K562 (cell line): Measurements from ENCODE around the gene NKX6-2. TPM values are rescaled to one million over a fixed set of nuclear protein-coding genes. Genes with fewer than 3 reads are reported as not detected.

Source experiments
- CBX1 ChIP-seq: sonication (generic); IDR thresholded peaks from 2 replicates; pipeline ENCODE4 v1.6.1; 2016; ENCODE audit warnings: antibody characterized with exemption, low read depth, mild to moderate bottlenecking
- JUND ChIP-seq, 2 experiments: IDR thresholded peaks; 2 replicates in 1 of 2; 3 replicates in 1 of 2; pipeline ENCODE4 v1.6.1; 2011; ENCODE audit warnings: borderline replicate concordance in 2 of 2, low read depth in 2 of 2, low read length in 2 of 2, improper control_type of control experiment in 1 of 2, missing biosample characterization in 1 of 2, missing genetic modification characterization in 1 of 2, missing genetic modification reagents in 1 of 2
- KLF16 ChIP-seq: IDR thresholded peaks from 2 replicates; pipeline ENCODE4 v1.6.1; 2016; ENCODE audit warnings: antibody characterized with exemption
- MTA1 ChIP-seq: fragments of 450-650 bp; IDR thresholded peaks from 2 replicates; pipeline ENCODE4 v1.6.1; 2017; ENCODE audit warnings: borderline replicate concordance
- NFYB ChIP-seq: IDR thresholded peaks from 2 replicates; pipeline ENCODE4 v1.6.1; 2011; ENCODE audit warnings: mild to moderate bottlenecking, moderate library complexity; ENCODE audit not compliant: insufficient read length; ENCODE audit errors: extremely low read depth
- PTRF ChIP-seq: fragments of 450-650 bp; IDR thresholded peaks from 2 replicates; pipeline ENCODE4 v1.6.1; 2016; ENCODE audit warnings: mild to moderate bottlenecking, missing genetic modification characterization, missing compliant biosample characterization
- RCOR1 ChIP-seq, 2 experiments: IDR thresholded peaks; 2 replicates each; pipeline ENCODE4 v1.6.1; 2012; ENCODE audit warnings: low read depth in 2 of 2, low read length in 2 of 2, borderline replicate concordance in 1 of 2, improper control_type of control experiment in 1 of 2
- ZNF175 ChIP-seq: fragments of 200-800 bp; sonication (Bioruptor generic); IDR thresholded peaks from 2 replicates; pipeline ENCODE4 v1.6.1; 2016; ENCODE audit warnings: low read depth, mild to moderate bottlenecking, missing genetic modification characterization, missing compliant biosample characterization
- polyA plus RNA-seq, 8 experiments: library from polyadenylated mRNA; depleted of rRNA in 4 of 8; stranded (reverse) in 5 of 8; unstranded in 3 of 8; fragments of >200 nt; fragmentation: Nextera tagmentation in 2 of 8; fragmentation: Illumina TruSeq in 1 of 8; extraction: Ambion mirVana in 2 of 8; extraction: Trizol in 1 of 8; gene quantifications; 2 replicates each; pipeline versions ENCODE4 v1.2.1 to v1.2.3, GENCODE V29; 2011 to 2014; ENCODE audit warnings: inconsistent platforms in 1 of 8, missing spikeins in 1 of 8
- total RNA-seq, 7 experiments: library from RNA; depleted of rRNA in 6 of 7; stranded (reverse); fragments of >200 nt in 6 of 7; fragmentation: Illumina TruSeq in 2 of 7; extraction: Trizol in 2 of 7; gene quantifications; 2 replicates each; pipeline versions ENCODE4 v1.2.1 to v1.2.3, GENCODE V29; 2011 to 2021; ENCODE audit warnings: low replicate concordance in 1 of 7
- TF ChIP-seq, protein P1 (sequence below): fragments of 450-650 bp; IDR thresholded peaks from one replicate; pipeline ENCODE4 v1.6.1; 2018; ENCODE audit warnings: mild to moderate bottlenecking, moderate library complexity; ENCODE audit not compliant: partially characterized antibody
- TF ChIP-seq, protein P2 (sequence below): sonication (generic); formaldehyde crosslinking; IDR thresholded peaks from 2 replicates; pipeline ENCODE4 v1.8.0; 2022; ENCODE audit warnings: missing genetic modification reagents, mild to moderate bottlenecking, moderate library complexity, borderline replicate concordance
- TF ChIP-seq, protein P3 (sequence below): fragments of 450-650 bp; IDR thresholded peaks from 2 replicates; pipeline ENCODE4 v1.6.1; 2016; ENCODE audit warnings: borderline replicate concordance

The NKX6-2 gene
- total and polyA plus RNA-seq, 9 of the 15 experiments (the other 6 are each of a cell fraction or from before 2014, with no cell fraction given): 1.0 to 1.6 TPM; not detected in 7

DNA sequence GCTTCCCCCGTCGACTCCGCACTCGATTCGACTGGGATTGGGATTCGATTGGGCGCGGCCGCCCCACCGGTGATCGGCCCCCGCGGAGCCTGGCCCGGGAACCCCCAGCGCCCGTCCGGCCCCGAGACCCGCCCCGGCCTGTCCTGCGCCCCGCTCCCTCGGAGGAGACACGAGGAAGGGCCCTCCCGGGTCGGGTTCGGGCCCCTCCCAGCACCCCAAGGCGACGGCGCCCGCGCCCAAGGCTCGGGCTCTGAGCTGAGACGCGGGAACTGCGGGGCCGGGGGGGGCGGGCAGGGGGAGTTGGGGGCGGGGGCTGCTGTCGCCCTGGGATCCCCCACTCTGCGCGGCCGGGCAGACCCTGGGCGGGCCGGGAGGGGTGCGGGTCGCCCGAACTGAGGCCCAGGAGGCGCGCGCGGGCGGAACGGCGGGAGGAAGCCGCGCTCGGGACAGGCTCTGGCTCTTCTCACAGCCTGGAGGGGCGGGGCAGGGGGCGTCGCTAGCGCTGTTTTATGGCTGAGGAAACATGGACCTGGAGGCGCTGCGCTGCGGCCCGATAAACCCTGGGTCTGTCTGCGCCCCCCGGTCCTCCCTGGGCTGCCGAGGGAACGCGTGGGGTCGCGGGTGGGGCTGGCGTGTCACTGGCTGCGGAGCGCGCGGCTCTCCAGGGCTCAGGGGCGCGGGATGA lies 1.7 kb upstream of the NKX6-2 start (continued):
- no peak for TF ChIP-seq RCOR1 (IDR thresholded peaks at IDR 0.05; ENCODE audit: borderline replicate concordance in 1 of 2, low read depth in 2 of 2, low read length in 2 of 2)
- TF ChIP-seq CBX1: no peak
- no peak for TF ChIP-seq ZNF175 (CRISPR knock-in tag)
- TF ChIP-seq MTA1: no peak
- TF ChIP-seq, protein P1, sequence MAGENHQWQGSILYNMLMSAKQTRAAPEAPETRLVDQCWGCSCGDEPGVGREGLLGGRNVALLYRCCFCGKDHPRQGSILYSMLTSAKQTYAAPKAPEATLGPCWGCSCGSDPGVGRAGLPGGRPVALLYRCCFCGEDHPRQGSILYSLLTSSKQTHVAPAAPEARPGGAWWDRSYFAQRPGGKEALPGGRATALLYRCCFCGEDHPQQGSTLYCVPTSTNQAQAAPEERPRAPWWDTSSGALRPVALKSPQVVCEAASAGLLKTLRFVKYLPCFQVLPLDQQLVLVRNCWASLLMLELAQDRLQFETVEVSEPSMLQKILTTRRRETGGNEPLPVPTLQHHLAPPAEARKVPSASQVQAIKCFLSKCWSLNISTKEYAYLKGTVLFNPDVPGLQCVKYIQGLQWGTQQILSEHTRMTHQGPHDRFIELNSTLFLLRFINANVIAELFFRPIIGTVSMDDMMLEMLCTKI: no peak
- no peak for TF ChIP-seq NFYB
- TF ChIP-seq, protein P2, sequence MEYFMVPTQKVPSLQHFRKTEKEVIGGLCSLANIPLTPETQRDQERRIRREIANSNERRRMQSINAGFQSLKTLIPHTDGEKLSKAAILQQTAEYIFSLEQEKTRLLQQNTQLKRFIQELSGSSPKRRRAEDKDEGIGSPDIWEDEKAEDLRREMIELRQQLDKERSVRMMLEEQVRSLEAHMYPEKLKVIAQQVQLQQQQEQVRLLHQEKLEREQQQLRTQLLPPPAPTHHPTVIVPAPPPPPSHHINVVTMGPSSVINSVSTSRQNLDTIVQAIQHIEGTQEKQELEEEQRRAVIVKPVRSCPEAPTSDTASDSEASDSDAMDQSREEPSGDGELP (CRISPR knock-in tag): no peak
- no peak for TF ChIP-seq KLF16
- TF ChIP-seq PTRF: no peak
- TF ChIP-seq, protein P3, sequence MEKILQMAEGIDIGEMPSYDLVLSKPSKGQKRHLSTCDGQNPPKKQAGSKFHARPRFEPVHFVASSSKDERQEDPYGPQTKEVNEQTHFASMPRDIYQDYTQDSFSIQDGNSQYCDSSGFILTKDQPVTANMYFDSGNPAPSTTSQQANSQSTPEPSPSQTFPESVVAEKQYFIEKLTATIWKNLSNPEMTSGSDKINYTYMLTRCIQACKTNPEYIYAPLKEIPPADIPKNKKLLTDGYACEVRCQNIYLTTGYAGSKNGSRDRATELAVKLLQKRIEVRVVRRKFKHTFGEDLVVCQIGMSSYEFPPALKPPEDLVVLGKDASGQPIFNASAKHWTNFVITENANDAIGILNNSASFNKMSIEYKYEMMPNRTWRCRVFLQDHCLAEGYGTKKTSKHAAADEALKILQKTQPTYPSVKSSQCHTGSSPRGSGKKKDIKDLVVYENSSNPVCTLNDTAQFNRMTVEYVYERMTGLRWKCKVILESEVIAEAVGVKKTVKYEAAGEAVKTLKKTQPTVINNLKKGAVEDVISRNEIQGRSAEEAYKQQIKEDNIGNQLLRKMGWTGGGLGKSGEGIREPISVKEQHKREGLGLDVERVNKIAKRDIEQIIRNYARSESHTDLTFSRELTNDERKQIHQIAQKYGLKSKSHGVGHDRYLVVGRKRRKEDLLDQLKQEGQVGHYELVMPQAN: no peak
- no peak for TF ChIP-seq JUND (IDR thresholded peaks at IDR 0.05; ENCODE audit: borderline replicate concordance, low read depth, low read length)
- no peak for TF ChIP-seq JUND (tag; IDR thresholded peaks at IDR 0.05; ENCODE audit: borderline replicate concordance, low read depth, low read length)
